Measurements from ENCODE around the gene MS4A4A. TPM values are rescaled to one million over a fixed set of nuclear protein-coding genes. Genes with fewer than 3 reads are reported as not detected.

The MS4A4A gene
- total RNA-seq, 1 donor: 0.36 TPM

GRCh38 chr11:60347084-60347797 is 66.8 kb downstream of the MS4A4A start:
- H3K4me3 ChIP-seq (ENCODE audit: insufficient read depth, low read length): no peak overlapping the region
- H3K79me2 ChIP-seq (ENCODE audit: insufficient read depth, low read length): no peaks in the 10 kb centered on the region
- DNase-seq (ENCODE audit: insufficient read length, low spot score, missing footprints): no peak
- no peaks in the 10 kb centered on the region for H3K9me3 ChIP-seq (ENCODE audit: low read depth, low read length)
- H3K4me1 ChIP-seq (ENCODE audit: insufficient read depth, low read length): no peaks in the 10 kb centered on the region
- no peaks in the 10 kb centered on the region for H3K27me3 ChIP-seq (ENCODE audit: insufficient read depth, low read length)
- H3K36me3 ChIP-seq (ENCODE audit: insufficient read depth, low read length): no peaks in the 10 kb centered on the region
- H3K27ac ChIP-seq (ENCODE audit: low read depth, low read length): no peak overlapping the region
- H2AFZ ChIP-seq (ENCODE audit: low read length): no peak overlapping the region
- no peak for TF ChIP-seq CTCF (IDR thresholded peaks at IDR 0.05; ENCODE audit: extremely low read depth, low read depth, low read length)
- H3K4me2 ChIP-seq (ENCODE audit: insufficient read depth, low read length): no peak overlapping the region
- no peaks in the 10 kb centered on the region for H4K20me1 ChIP-seq (ENCODE audit: insufficient read depth, low read length)

- Histone ChIP-seq H3K4me1 (ENCODE audit: insufficient read depth, low read length) (no peaks in the 10 kb centered on the region), H3K36me3 (ENCODE audit: insufficient read depth, low read length) (no peaks in the 10 kb centered on the region), H4K20me1 (ENCODE audit: insufficient read depth, low read length) (no peaks in the 10 kb centered on the region), H3K4me3 (ENCODE audit: insufficient read depth, low read length) (no peak overlapping the region), H3K27me3 (ENCODE audit: insufficient read depth, low read length) (no peaks in the 10 kb centered on the region), H3K4me2 (ENCODE audit: insufficient read depth, low read length) (no peak overlapping the region), H3K79me2 (ENCODE audit: insufficient read depth, low read length) (no peaks in the 10 kb centered on the region), H3K27ac (ENCODE audit: low read depth, low read length) (no peak overlapping the region), H3K9me3 (ENCODE audit: low read depth, low read length) (no peaks in the 10 kb centered on the region), H2AFZ (ENCODE audit: low read length) (no peak overlapping the region)
- DNase-seq (ENCODE audit: insufficient read length, low spot score, missing footprints): no peak
- TF ChIP-seq CTCF (IDR thresholded peaks at IDR 0.05; ENCODE audit: extremely low read depth, low read depth, low read length): no peak
Measured at GRCh38 chr11:60348116-60348515, 67.7 kb downstream of the MS4A4A start.

- H3K79me2 ChIP-seq (ENCODE audit: insufficient read depth, low read length): no peaks in the 10 kb centered on the region
- no peak overlapping the region for H3K4me2 ChIP-seq (ENCODE audit: insufficient read depth, low read length)
- no peak overlapping the region for H3K4me3 ChIP-seq (ENCODE audit: insufficient read depth, low read length)
- H3K27me3 ChIP-seq (ENCODE audit: insufficient read depth, low read length): no peaks in the 10 kb centered on the region
- H2AFZ ChIP-seq (ENCODE audit: low read length): no peak overlapping the region
- H3K36me3 ChIP-seq (ENCODE audit: insufficient read depth, low read length): no peaks in the 10 kb centered on the region
- no peak for DNase-seq (ENCODE audit: insufficient read length, low spot score, missing footprints)
- TF ChIP-seq CTCF (IDR thresholded peaks at IDR 0.05; ENCODE audit: extremely low read depth, low read depth, low read length): no peak
- no peaks in the 10 kb centered on the region for H3K9me3 ChIP-seq (ENCODE audit: low read depth, low read length)
- no peaks in the 10 kb centered on the region for H3K4me1 ChIP-seq (ENCODE audit: insufficient read depth, low read length)
- no peak overlapping the region for H3K27ac ChIP-seq (ENCODE audit: low read depth, low read length)
- no peaks in the 10 kb centered on the region for H4K20me1 ChIP-seq (ENCODE audit: insufficient read depth, low read length)
Measured at GRCh38 chr11:60349990-60350389, 69.5 kb downstream of the MS4A4A start.

GRCh38 chr11:60357771-60358170 is 77.3 kb downstream of the MS4A4A start:
- Histone ChIP-seq H3K4me1 (ENCODE audit: insufficient read depth, low read length) (no peaks in the 10 kb centered on the region), H4K20me1 (ENCODE audit: insufficient read depth, low read length) (no peaks in the 10 kb centered on the region), H3K36me3 (ENCODE audit: insufficient read depth, low read length) (no peaks in the 10 kb centered on the region), H3K4me2 (ENCODE audit: insufficient read depth, low read length) (no peak overlapping the region), H3K27me3 (ENCODE audit: insufficient read depth, low read length) (no peaks in the 10 kb centered on the region), H3K4me3 (ENCODE audit: insufficient read depth, low read length) (no peak overlapping the region), H2AFZ (ENCODE audit: low read length) (no peak overlapping the region), H3K9me3 (ENCODE audit: low read depth, low read length) (peaks cover 2% of the 10 kb centered on the region), H3K79me2 (ENCODE audit: insufficient read depth, low read length) (no peaks in the 10 kb centered on the region), H3K27ac (ENCODE audit: low read depth, low read length) (no peak overlapping the region)
- no peak for TF ChIP-seq CTCF (IDR thresholded peaks at IDR 0.05; ENCODE audit: extremely low read depth, low read depth, low read length)
- DNase-seq (ENCODE audit: insufficient read length, low spot score, missing footprints): no peak

Other genes with a start within 250 kb of the MS4A4A start
- not detected in 2 replicates for gene OOSP2, start 240.3 kb upstream of the MS4A4A start, total RNA-seq
- not detected in 2 replicates for gene MS4A3, start 224.0 kb upstream of the MS4A4A start, total RNA-seq
- not detected in 2 replicates for gene MS4A2, start 192.0 kb upstream of the MS4A4A start, total RNA-seq
- under 0.01 TPM in 1 of 2 replicates, not detected in the other for gene MS4A6A, start 97.6 kb upstream of the MS4A4A start, total RNA-seq
- gene MS4A4E, start 37.5 kb upstream of the MS4A4A start, total RNA-seq: not detected in 2 replicates
- gene MS4A6E, start 46.6 kb downstream of the MS4A4A start, total RNA-seq: not detected in 2 replicates
- gene MS4A7, start 97.9 kb downstream of the MS4A4A start, total RNA-seq: under 0.01 and 0.36 TPM in 2 replicates
- not detected in 2 replicates for gene MS4A14, start 115.8 kb downstream of the MS4A4A start, total RNA-seq
- not detected in 2 replicates for gene MS4A5, start 148.9 kb downstream of the MS4A4A start, total RNA-seq
- not detected in 2 replicates for gene MS4A1, start 175.2 kb downstream of the MS4A4A start, total RNA-seq
- gene MS4A12, start 212.1 kb downstream of the MS4A4A start, total RNA-seq: not detected in 2 replicates
- not detected in 2 replicates for gene MS4A13, start 234.7 kb downstream of the MS4A4A start, total RNA-seq